Uterus (tissue), 2 donors: ENCODE measurements around the gene NECTIN1.

ENCODE experiments used
- CTCF ChIP-seq, 4 experiments: fragments of 200-600 bp in 2 of 4; fragments of 450-650 bp in 2 of 4; sonication (generic) in 2 of 4; IDR thresholded peaks; one replicate each; pipeline ENCODE4 v1.5.1; 2016 to 2019; ENCODE audit warnings: antibody characterized with exemption in 4 of 4, mild to moderate bottlenecking in 2 of 4, moderate library complexity in 1 of 4
- POLR2A ChIP-seq, 2 donors: fragments of 450-650 bp; IDR thresholded peaks; one replicate each; pipeline ENCODE4 v1.6.1; 2016; ENCODE audit warnings: antibody characterized with exemption in 2 of 2, mild to moderate bottlenecking in 1 of 2, moderate library complexity in 1 of 2

DNA sequence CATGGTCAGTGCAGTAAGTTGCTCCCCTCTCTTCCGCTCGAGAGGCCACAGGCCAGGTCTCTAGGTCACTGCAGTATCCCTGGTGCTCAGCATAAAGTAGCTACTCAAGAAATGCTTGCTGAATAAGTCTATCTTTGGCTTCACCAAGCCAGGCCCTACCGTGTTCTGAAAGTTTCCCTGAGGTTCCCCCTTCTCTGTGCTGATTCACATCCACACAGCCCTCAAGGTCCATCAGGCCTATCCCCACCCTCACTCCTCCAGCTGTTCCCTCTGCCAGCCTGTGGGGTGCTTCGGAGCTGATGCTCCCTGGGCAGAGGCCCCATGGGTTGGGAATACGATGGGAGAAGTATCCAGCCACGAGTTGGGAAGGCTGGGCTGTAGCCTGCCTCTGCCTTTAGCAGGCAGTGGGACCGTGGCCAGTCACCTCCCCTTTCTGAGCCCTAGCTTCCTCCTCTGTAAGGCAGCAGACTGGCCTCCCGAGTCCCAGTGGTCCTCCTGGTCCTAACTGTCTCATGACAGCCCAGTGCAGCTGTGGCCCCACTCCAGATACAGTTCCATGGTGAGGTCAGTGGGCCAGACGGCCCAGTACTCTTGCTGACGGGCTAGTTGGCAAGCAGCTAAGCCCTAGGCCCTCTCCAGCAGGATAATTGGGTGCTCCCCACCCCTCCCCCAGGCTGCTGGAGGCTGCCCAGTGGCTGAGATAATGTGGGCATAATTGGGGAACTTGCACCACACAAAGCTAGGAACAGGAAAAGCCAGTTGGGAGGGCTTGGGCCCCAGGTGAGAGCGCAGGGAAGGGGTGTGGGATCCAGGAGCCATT is 48.2 kb downstream of the NECTIN1 start:
- TF ChIP-seq CTCF (IDR thresholded peaks at IDR 0.05) (no peak), POLR2A (IDR thresholded peaks at IDR 0.05) (no peak)
